HL-60/S4 (cell line): ENCODE results near the gene CNGA4.

Experiments used
- in situ Hi-C: fragments of 300-500 bp; cut with MboI; formaldehyde crosslinking; loops from 2 replicates; pipeline ENCODE4 v1.14.3; 2022; ENCODE audit warnings: low sequenced_read_pairs

Gene CNGA4

GRCh38 chr11:6238902-6239301, at the start of gene CNGA4:
CNGA4 (plus strand) TSS chr11:6239089; CDS start chr11:6239207, 118 bp downstream.
- in situ Hi-C loops = no loop called here

- in situ Hi-C loops = no loop called here
These were observed 47.1 kb upstream of the CNGA4 start for GRCh38 chr11:6191742-6192141.

GRCh38 chr11:6194065-6194581, 44.8 kb upstream of the CNGA4 start:
- in situ Hi-C loops = no loop called here

- in situ Hi-C loops = no loop called here
These were observed 42.5 kb upstream of the CNGA4 start for GRCh38 chr11:6196396-6196795.

GRCh38 chr11:6197466-6198200, 41.3 kb upstream of the CNGA4 start:
- in situ Hi-C loops = no loop called here

GRCh38 chr11:6199174-6199810, 39.6 kb upstream of the CNGA4 start, which contains the start of gene OR52W1:
OR52W1 (plus strand) TSS chr11:6199224; CDS start chr11:6199224, 0 bp downstream.
- in situ Hi-C loops = no loop called here

- in situ Hi-C loops = no loop called here
These were observed 37.9 kb upstream of the CNGA4 start for GRCh38 chr11:6200975-6201374.

- in situ Hi-C loops = no loop called here
These were observed 37.4 kb upstream of the CNGA4 start for GRCh38 chr11:6201481-6201880.

GRCh38 chr11:6202041-6202440, 36.8 kb upstream of the CNGA4 start:
- in situ Hi-C loops = no loop called here

GRCh38 chr11:6203327-6203726, 35.6 kb upstream of the CNGA4 start:
- in situ Hi-C loops = no loop called here

- in situ Hi-C loops = no loop called here
These were observed 34.2 kb upstream of the CNGA4 start for GRCh38 chr11:6204706-6205105.

GRCh38 chr11:6205366-6205765, 33.5 kb upstream of the CNGA4 start, which contains the start of gene C11orf42:
C11orf42 (plus strand) TSS chr11:6205557; CDS start chr11:6205616, 59 bp downstream.
- in situ Hi-C loops = no loop called here

- in situ Hi-C loops = no loop called here
These were observed 32.3 kb upstream of the CNGA4 start for GRCh38 chr11:6206456-6207180.

GRCh38 chr11:6209801-6210200, 29.1 kb upstream of the CNGA4 start:
- in situ Hi-C loops = no loop called here

- in situ Hi-C loops = no loop called here
These were observed 28.5 kb upstream of the CNGA4 start for GRCh38 chr11:6210274-6210955.

- in situ Hi-C loops = no loop called here
These were observed 24.4 kb upstream of the CNGA4 start for GRCh38 chr11:6214530-6214929.

- in situ Hi-C loops = no loop called here
These were observed 22.4 kb upstream of the CNGA4 start for GRCh38 chr11:6216501-6216900.

- in situ Hi-C loops = no loop called here
These were observed 21.2 kb upstream of the CNGA4 start for GRCh38 chr11:6217722-6218121.

- in situ Hi-C loops = no loop called here
These were observed 19.5 kb upstream of the CNGA4 start for GRCh38 chr11:6219359-6219758.

- in situ Hi-C loops = no loop called here
These were observed 15.0 kb upstream of the CNGA4 start for GRCh38 chr11:6223854-6224253.

- in situ Hi-C loops = no loop called here
These were observed 14.5 kb upstream of the CNGA4 start for GRCh38 chr11:6224421-6224820.
